HEK293 (cell line): ENCODE measurements around the gene TRPM7.

Experiments
- ATF2 ChIP-seq: fragments of 450-650 bp; formaldehyde crosslinking; IDR thresholded peaks from 2 replicates; pipeline ENCODE4 v1.5.1; 2016; ENCODE audit warnings: missing biosample characterization, missing genetic modification characterization, low read depth
- CTCF ChIP-seq: fragments of 450-650 bp; formaldehyde crosslinking; IDR thresholded peaks from 2 replicates; pipeline ENCODE4 v1.5.1; 2016; ENCODE audit warnings: missing biosample characterization, missing genetic modification characterization
- HOXC10 ChIP-seq: sonication (generic); formaldehyde crosslinking; IDR thresholded peaks from 2 replicates; pipeline ENCODE4 v1.8.1; 2023; ENCODE audit warnings: mild to moderate bottlenecking, missing genetic modification reagents
- KLF16 ChIP-seq: fragments of 450-650 bp; formaldehyde crosslinking; IDR thresholded peaks from 2 replicates; pipeline ENCODE4 v1.5.1; 2017; ENCODE audit warnings: missing biosample characterization, missing genetic modification characterization
- RBAK ChIP-seq: fragments of 450-650 bp; formaldehyde crosslinking; IDR thresholded peaks from 2 replicates; pipeline ENCODE4 v1.5.1; 2016; ENCODE audit warnings: missing biosample characterization, missing genetic modification characterization
- ZBTB21 ChIP-seq: fragments of 450-650 bp; formaldehyde crosslinking; IDR thresholded peaks from 2 replicates; pipeline ENCODE4 v1.5.1; 2017; ENCODE audit warnings: missing biosample characterization, missing genetic modification characterization
- ZNF19 ChIP-seq: fragments of 450-650 bp; formaldehyde crosslinking; IDR thresholded peaks from 2 replicates; pipeline ENCODE4; 2016; ENCODE audit warnings: missing biosample characterization, missing genetic modification characterization, low read depth
- ZNF354C ChIP-seq: fragments of 450-650 bp; formaldehyde crosslinking; IDR thresholded peaks from 2 replicates; pipeline ENCODE4 v1.5.1; 2016; ENCODE audit warnings: missing biosample characterization, missing genetic modification characterization, low read depth, borderline replicate concordance

- TF ChIP-seq ATF2, result no peak
- TF ChIP-seq ZNF19 (tag by site-specific recombination), result no peak
- TF ChIP-seq ZNF354C (tag by site-specific recombination), result no peak
- no peak for TF ChIP-seq ZBTB21 (tag by site-specific recombination)
- TF ChIP-seq CTCF (tag by site-specific recombination), result no peak
- no peak for TF ChIP-seq RBAK (tag by site-specific recombination)
- no peak for TF ChIP-seq KLF16 (tag by site-specific recombination)
- no peak for TF ChIP-seq HOXC10 (CRISPR knock-in tag)
These were observed 129.8 kb downstream of the TRPM7 start for GRCh38 chr15:50556642-50557371.
